Panc1 (cell line): ENCODE measurements around the gene CHST5. TPM values are rescaled to one million over a fixed set of nuclear protein-coding genes. Genes with fewer than 3 reads are reported as not detected.

Experiments
- ATAC-seq: fragments of 200-7000 bp; cut with Tn5 transposase; 2 replicates; pipeline ENCODE4 v1.9.1; 2020; ENCODE audit warnings: mild to moderate bottlenecking, moderate library complexity
- BruUV-seq: library from RNA; stranded (reverse); fragments of 400-500 nt; replicated peaks from 2 replicates; lab custom pipeline; 2021; lab: Mats Ljungman, UMichigan
- CTCF ChIA-PET: fragments of 300-600 bp; sonication (Branson Sonifier 250); formaldehyde crosslinking; loops from one replicate; lab custom pipeline; 2022; ENCODE audit warnings: antibody characterized with exemption; lab: Charles Lee
- POLR2A ChIA-PET: fragments of 300-600 bp; sonication (Branson Sonifier 250); formaldehyde crosslinking; loops from one replicate; lab custom pipeline; 2022; ENCODE audit warnings: antibody characterized with exemption; lab: Charles Lee
- DNase-seq: peaks from one replicate; pipeline ENCODE4 v3.0.0-alpha.2; 2010; ENCODE audit warnings: low read depth, low spot score
- H3K27ac ChIP-seq: 2 replicates; pipeline ENCODE4 v1.5.1; 2011; ENCODE audit warnings: mild to moderate bottlenecking, low read length, inconsistent platforms
- H3K27me3 ChIP-seq: fragments of 200-500 bp; sonication (Bioruptor generic); 2 replicates; pipeline ENCODE4 v1.6.0; 2014; ENCODE audit warnings: low read length, inconsistent platforms; ENCODE audit not compliant: control insufficient read depth, insufficient read depth
- H3K36me3 ChIP-seq: fragments of 200-500 bp; sonication (Bioruptor generic); 2 replicates; pipeline ENCODE4 v1.5.1; 2014; ENCODE audit warnings: inconsistent platforms, mild to moderate bottlenecking, low read length, moderate library complexity; ENCODE audit not compliant: control insufficient read depth, insufficient read depth
- H3K4me1 ChIP-seq: 2 replicates; pipeline ENCODE4 v1.5.1; 2011; ENCODE audit warnings: inconsistent platforms, mild to moderate bottlenecking, low read length, moderate library complexity; ENCODE audit not compliant: control insufficient read depth, insufficient read depth
- H3K4me3 ChIP-seq, 2 experiments: 2 replicates each; pipeline ENCODE4 v1.5.1; 2011 to 2012; ENCODE audit warnings: low read depth in 2 of 2, low read length in 2 of 2, mild to moderate bottlenecking in 2 of 2, inconsistent platforms in 1 of 2, moderate library complexity in 1 of 2
- H3K9me3 ChIP-seq: fragments of 200-500 bp; sonication (Bioruptor generic); 2 replicates; pipeline ENCODE4 v1.5.1; 2014; ENCODE audit warnings: low read depth, mild to moderate bottlenecking, inconsistent platforms, low read length, moderate library complexity; ENCODE audit not compliant: control insufficient read depth, insufficient read depth
- CTCF ChIP-seq: fragments of 450-650 bp; IDR thresholded peaks from 2 replicates; pipeline ENCODE4 v1.5.1; 2017; ENCODE audit warnings: mild to moderate bottlenecking
- POLR2AphosphoS5 ChIP-seq: IDR thresholded peaks from 2 replicates; pipeline ENCODE4 v1.6.1; 2012; ENCODE audit warnings: mild to moderate bottlenecking, low read depth, low read length, moderate library complexity
- REST ChIP-seq, 2 experiments: IDR thresholded peaks; 2 replicates each; pipeline ENCODE4 v1.6.1; 2011 to 2012; ENCODE audit warnings: low read depth in 2 of 2, control low read depth in 1 of 2, low read length in 1 of 2, mild to moderate bottlenecking in 1 of 2, moderate library complexity in 1 of 2; ENCODE audit not compliant: insufficient read depth in 1 of 2
- SIN3A ChIP-seq: IDR thresholded peaks from 2 replicates; pipeline ENCODE4 v1.6.1; 2012; ENCODE audit warnings: low read depth, mild to moderate bottlenecking, low read length, moderate library complexity, borderline replicate concordance; ENCODE audit not compliant: insufficient read depth
- TCF7L2 ChIP-seq: IDR thresholded peaks from 2 replicates; pipeline ENCODE4 v1.6.1; 2011; ENCODE audit warnings: mild to moderate bottlenecking, low read depth, low read length, inconsistent platforms
- in situ Hi-C: cut with HindIII; loops from 2 replicates; pipeline ENCODE4 v1.10.0; 2016; ENCODE audit warnings: low sequenced_read_pairs, low pct_unique_long_range_greater_than_20kb
- intact Hi-C: fragments of 100-400 bp; cut with micrococcal nuclease; formaldehyde crosslinking; loops from one replicate; pipeline ENCODE4 v1.10.0; 2022; ENCODE audit not compliant: unreplicated experiment
- total RNA-seq: library from RNA; stranded (reverse); gene quantifications from one replicate; pipeline ENCODE4 v1.2.1, GENCODE V29; 2021; ENCODE audit not compliant: unreplicated experiment

Gene CHST5
- total RNA-seq, 1 experiment from 2014 or later = 0.15 TPM

GRCh38 chr16:75506107-75506506 lies 29.8 kb downstream of the CHST5 start:
- Histone ChIP-seq H3K9me3 (no peaks in the 10 kb centered on the region), H3K27ac (no peak overlapping the region), H3K36me3 (no peaks in the 10 kb centered on the region), H3K4me3 (no peak overlapping the region), H3K4me1 (no peaks in the 10 kb centered on the region), H3K27me3 (no peaks in the 10 kb centered on the region)
- DNase-seq (no peak), ATAC-seq (no peak)
- BruUV-seq = no TSS peak
- intact Hi-C loops (no loop called here), in situ Hi-C loops (no loop called here)
- CTCF ChIA-PET = no interaction called here
- POLR2A ChIA-PET = no interaction called here
- TF ChIP-seq TCF7L2 = no peak
- no peak for TF ChIP-seq CTCF
- no peak for TF ChIP-seq SIN3A
- TF ChIP-seq REST (IDR thresholded peaks at IDR 0.05; ENCODE audit: insufficient read depth in 1 of 2, low read depth in 2 of 2, low read length in 1 of 2) = no peak
- TF ChIP-seq POLR2AphosphoS5 = no peak

- Histone ChIP-seq H3K36me3 (no peaks in the 10 kb centered on the region), H3K4me3 (no peak overlapping the region), H3K27me3 (no peaks in the 10 kb centered on the region), H3K4me1 (no peaks in the 10 kb centered on the region), H3K9me3 (no peaks in the 10 kb centered on the region), H3K27ac (no peak overlapping the region)
- POLR2A ChIA-PET = no interaction called here
- DNase-seq (no peak), ATAC-seq (no peak)
- CTCF ChIA-PET = no interaction called here
- in situ Hi-C loops (no loop called here), intact Hi-C loops (no loop called here)
- no TSS peak for BruUV-seq
- TF ChIP-seq POLR2AphosphoS5 (no peak), SIN3A (no peak), REST (IDR thresholded peaks at IDR 0.05; ENCODE audit: insufficient read depth in 1 of 2, low read depth in 2 of 2, low read length in 1 of 2) (no peak), TCF7L2 (no peak), CTCF (no peak)
Observed at GRCh38 chr16:75503801-75504200, 32.1 kb downstream of the CHST5 start.
